Psoas muscle (tissue), 8 donors: ENCODE results near the gene CASP6. TPM values are rescaled to one million over a fixed set of nuclear protein-coding genes. Genes with fewer than 3 reads are reported as not detected.

ENCODE experiments used
- ATAC-seq, 4 donors: fragments of 200-7000 bp; cut with Tn5 transposase; one replicate each; pipeline ENCODE4 v1.9.1; 2020; ENCODE audit warnings: moderate library complexity in 3 of 4, mild to moderate bottlenecking in 2 of 4
- DNase-seq, 2 donors: peaks; one replicate each; pipeline ENCODE4 v3.0.0-alpha.2; 2020
- H3K27ac ChIP-seq: fragments of 200-600 bp; one replicate; pipeline ENCODE4 v1.8.0; 2022
- H3K27me3 ChIP-seq, 3 donors: fragments of 200-600 bp in 1 of 3; one replicate each; pipeline versions ENCODE4 v1.6.1 to v1.8.0; 2013 to 2022; ENCODE audit warnings: low read length in 2 of 3, mild to moderate bottlenecking in 2 of 3, moderate library complexity in 1 of 3; ENCODE audit not compliant: insufficient read depth in 3 of 3
- H3K36me3 ChIP-seq, 2 donors: fragments of 200-600 bp in 1 of 2; one replicate each; pipeline versions ENCODE4 v1.6.1 to v1.8.0; 2013 to 2022; ENCODE audit warnings: low read depth in 1 of 2, mild to moderate bottlenecking in 1 of 2, moderate library complexity in 1 of 2; ENCODE audit not compliant: insufficient read depth in 1 of 2
- H3K4me1 ChIP-seq: fragments of 200-600 bp; one replicate; pipeline ENCODE4 v1.8.0; 2022
- H3K4me3 ChIP-seq: fragments of 200-600 bp; one replicate; pipeline ENCODE4 v1.8.0; 2022; ENCODE audit warnings: mild to moderate bottlenecking
- H3K9me3 ChIP-seq: fragments of 200-600 bp; one replicate; pipeline ENCODE4 v1.8.0; 2022
- WGBS, 3 donors: extraction: QIAGEN DNeasy Blood & Tissue Kit; methylation state at CpG; one replicate each; pipeline versions ENCODE4 v1.1.6 to v1.1.7; 2013; 5-methylcytosine and 5-hydroxymethylcytosine counted together
- intact Hi-C, 2 donors: fragments of 100-400 bp; cut with DNase I; formaldehyde crosslinking; loops; one replicate each; pipeline versions ENCODE4 v1.11.0 to v1.14.2; 2022
- polyA plus RNA-seq, 3 donors: library from polyadenylated mRNA; stranded (reverse); fragments of 200-250 nt; gene quantifications; one replicate each; pipeline ENCODE4 v1.2.3, GENCODE V29; 2013
- total RNA-seq, 4 donors: library from RNA; stranded (reverse); fragmentation: NEBNext Ultra II Directional in 2 of 4; extraction: Animal tissue kit (Norgen Biotek cat#: 25700) in 2 of 4; gene quantifications; one replicate each; pipeline versions ENCODE4 v1.2.1 to v1.2.4, GENCODE V29; 2021 to 2023
- TF ChIP-seq, protein P1 (sequence below): fragments of 200-600 bp; IDR thresholded peaks from one replicate; pipeline ENCODE4 v1.8.0; 2022; ENCODE audit warnings: antibody characterized with exemption
- donor health status: healthy with polysubstance abuse.
- donor health status: DM: no; HTN: no; CAD: no; lungs with moderate emphysema.
- donor health status: Bipolar disorder and iron deficiency.
- donor health status: healthy.
- donor health status: DM: yes; HTN: yes; CAD: no.
- donor health status: DM: no; HTN: no; CAD: no.
- donor health status: DM: no; HTN: no; CAD: no.
- donor health status: DM: yes; HTN: yes; CAD: no.

Gene CASP6
- total and polyA plus RNA-seq, 7 donors: 2.7 to 8.9 (median 4.2) TPM

DNA sequence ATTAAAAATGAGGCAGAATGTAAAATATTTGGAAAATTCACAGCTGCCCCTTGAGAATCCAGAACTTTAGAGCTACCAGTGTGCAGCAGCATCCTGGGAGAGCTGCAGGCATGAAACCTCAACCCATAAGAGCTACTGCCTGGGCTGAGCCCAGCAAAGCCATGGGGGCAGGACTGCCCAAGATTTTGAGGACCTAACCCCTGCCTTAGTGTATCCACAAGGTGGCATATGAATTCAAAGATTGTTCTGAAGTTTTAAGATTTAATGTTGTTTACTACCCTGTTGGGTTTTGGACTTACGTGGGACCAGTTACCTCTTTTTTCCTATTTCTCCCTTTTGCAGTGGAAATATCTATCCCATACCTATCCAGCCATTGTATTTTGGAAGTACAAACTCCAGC is 26.4 kb downstream of the CASP6 start:
- H3K9me3 ChIP-seq: no peaks in the 10 kb centered on the region
- no peaks in the 10 kb centered on the region for H3K36me3 ChIP-seq
- H3K27me3 ChIP-seq: no peaks in the 10 kb centered on the region
- no peaks in the 10 kb centered on the region for H3K4me1 ChIP-seq
- 91 to 93% (median 91%) methylated on average over 1 of the region's 1 CpG for WGBS, 3 donors
- no peak overlapping the region for H3K4me3 ChIP-seq
- ATAC-seq (no peak), DNase-seq (no peak)
- intact Hi-C loops: no loop called here
- TF ChIP-seq, protein P1, sequence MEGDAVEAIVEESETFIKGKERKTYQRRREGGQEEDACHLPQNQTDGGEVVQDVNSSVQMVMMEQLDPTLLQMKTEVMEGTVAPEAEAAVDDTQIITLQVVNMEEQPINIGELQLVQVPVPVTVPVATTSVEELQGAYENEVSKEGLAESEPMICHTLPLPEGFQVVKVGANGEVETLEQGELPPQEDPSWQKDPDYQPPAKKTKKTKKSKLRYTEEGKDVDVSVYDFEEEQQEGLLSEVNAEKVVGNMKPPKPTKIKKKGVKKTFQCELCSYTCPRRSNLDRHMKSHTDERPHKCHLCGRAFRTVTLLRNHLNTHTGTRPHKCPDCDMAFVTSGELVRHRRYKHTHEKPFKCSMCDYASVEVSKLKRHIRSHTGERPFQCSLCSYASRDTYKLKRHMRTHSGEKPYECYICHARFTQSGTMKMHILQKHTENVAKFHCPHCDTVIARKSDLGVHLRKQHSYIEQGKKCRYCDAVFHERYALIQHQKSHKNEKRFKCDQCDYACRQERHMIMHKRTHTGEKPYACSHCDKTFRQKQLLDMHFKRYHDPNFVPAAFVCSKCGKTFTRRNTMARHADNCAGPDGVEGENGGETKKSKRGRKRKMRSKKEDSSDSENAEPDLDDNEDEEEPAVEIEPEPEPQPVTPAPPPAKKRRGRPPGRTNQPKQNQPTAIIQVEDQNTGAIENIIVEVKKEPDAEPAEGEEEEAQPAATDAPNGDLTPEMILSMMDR: no peak
- no peak overlapping the region for H3K27ac ChIP-seq

DNA sequence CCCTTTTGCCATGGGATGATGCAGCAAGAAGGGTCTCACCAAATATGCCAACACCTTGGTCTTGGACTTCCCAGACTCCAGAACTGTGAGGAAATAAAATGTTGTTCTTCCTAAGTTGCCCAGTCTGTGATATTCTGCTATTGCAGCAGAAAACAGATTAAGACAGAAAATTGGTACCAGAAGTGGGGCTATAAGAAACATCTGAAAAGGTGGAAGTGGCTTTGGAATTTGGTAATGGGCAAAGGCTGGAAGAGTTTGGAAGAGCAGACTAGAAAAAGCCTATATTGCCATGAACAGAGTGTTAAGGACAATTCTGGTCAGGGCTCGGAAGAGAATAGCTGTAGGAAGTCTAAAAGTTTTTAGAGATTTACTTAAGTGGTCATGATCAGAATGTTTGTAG is 27.4 kb downstream of the CASP6 start:
- Histone ChIP-seq H3K27me3 (no peaks in the 10 kb centered on the region), H3K4me1 (no peaks in the 10 kb centered on the region), H3K27ac (no peak overlapping the region), H3K9me3 (no peaks in the 10 kb centered on the region), H3K4me3 (no peak overlapping the region), H3K36me3 (no peaks in the 10 kb centered on the region)
- DNase-seq: no peak
- intact Hi-C loops: no loop called here
- ATAC-seq: no peak
- WGBS, 3 donors: 92 to 100% (median 94%) methylated on average over 1 of the region's 1 CpG
- TF ChIP-seq, protein P1: no peak

DNA sequence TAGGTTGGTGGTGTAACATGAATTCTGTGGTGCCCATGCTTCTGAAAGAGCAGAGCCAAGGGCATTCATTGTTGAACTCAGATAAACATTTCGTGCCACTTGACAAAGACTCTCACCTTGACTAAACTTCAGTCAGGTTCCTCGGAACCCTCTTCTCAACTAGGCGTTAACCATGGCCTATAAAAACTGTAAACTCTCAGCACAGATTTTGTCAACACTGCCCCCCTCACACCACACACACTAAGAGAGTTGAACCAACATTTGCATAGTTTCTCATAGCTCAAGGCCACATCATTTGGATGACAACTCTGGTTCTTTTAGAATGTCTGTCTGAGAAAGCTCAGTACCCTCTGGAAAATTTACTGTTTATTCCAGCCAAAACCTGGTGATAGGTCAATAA is 28.1 kb downstream of the CASP6 start:
- no peak for ATAC-seq
- Histone ChIP-seq H3K27ac (no peak overlapping the region), H3K4me1 (no peaks in the 10 kb centered on the region), H3K9me3 (no peaks in the 10 kb centered on the region), H3K4me3 (no peak overlapping the region), H3K27me3 (no peaks in the 10 kb centered on the region), H3K36me3 (no peaks in the 10 kb centered on the region)
- DNase-seq: no peak
- 90 to 98% (median 94%) methylated on average over 3 of the region's 3 CpGs for WGBS, 3 donors
- intact Hi-C loops: no loop called here
- TF ChIP-seq, protein P1: no peak

DNA sequence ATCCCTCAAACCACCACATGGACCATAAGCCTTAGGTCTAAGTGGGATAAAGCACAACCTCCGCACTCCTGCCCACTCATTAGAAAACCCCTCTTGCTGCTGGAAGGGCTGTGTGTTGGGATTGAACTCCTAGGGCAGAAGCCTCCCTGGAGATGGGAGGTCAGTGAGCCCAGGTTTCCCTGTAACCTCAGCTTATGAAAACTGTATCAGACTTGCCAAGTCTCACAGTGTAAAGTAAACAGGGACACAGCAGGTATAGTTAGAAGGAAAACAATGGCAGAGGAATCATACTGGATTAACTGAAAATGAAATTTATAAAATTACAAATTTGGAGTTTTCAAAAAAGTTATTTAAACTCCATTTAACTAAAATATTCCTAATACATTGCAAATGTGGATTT is 29.9 kb downstream of the CASP6 start:
- ATAC-seq (no peak), DNase-seq (no peak)
- TF ChIP-seq, protein P1: no peak
- Histone ChIP-seq H3K36me3 (no peaks in the 10 kb centered on the region), H3K4me3 (no peak overlapping the region), H3K27ac (no peak overlapping the region), H3K4me1 (no peaks in the 10 kb centered on the region), H3K9me3 (no peaks in the 10 kb centered on the region), H3K27me3 (no peaks in the 10 kb centered on the region)
- intact Hi-C loops: no loop called here
- 96 to 100% (median 100%) methylated on average over 1 of the region's 1 CpG for WGBS, 3 donors

DNA sequence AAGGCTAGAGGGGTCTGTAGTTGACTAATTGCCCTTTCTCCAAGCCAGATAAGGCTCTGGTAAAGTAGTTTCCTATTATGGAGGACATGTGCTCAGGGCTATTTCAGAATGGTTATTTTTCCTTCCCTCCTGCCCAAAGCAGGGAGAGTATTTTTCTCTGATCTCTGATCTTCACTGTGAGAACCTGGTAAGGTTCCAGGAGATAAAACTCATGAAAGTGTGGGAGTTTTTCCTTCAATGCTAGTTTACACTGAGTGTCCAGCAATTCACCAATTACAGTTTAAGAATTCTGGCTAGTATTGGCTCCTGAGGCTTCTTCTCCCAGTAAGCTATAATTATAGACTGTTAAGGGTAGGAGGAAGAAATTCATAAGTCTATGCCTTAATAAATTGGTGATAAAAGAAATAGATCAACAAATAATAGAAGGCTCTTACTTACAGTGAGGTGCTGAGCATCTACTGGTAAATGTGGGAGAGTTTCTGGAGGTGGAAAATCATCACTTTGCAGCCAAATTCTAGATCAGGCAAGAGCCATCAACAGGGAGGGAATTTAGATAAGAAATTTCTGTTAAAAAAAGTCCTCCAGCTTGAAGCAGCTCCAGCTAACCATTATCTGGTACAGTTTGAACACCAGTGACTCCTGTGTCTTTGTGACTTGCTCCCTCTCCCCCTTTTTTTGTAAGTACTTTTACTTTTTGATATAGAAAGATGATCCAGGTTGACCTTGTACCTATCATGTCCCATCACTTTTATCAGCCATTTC is 30.9 kb downstream of the CASP6 start:
- intact Hi-C loops: no loop called here

More for the DNA sequence above, 30.9 kb downstream of the CASP6 start:
- H3K36me3 ChIP-seq: no peaks in the 10 kb centered on the region
- no peaks in the 10 kb centered on the region for H3K9me3 ChIP-seq
- DNase-seq: no peak
- H3K4me1 ChIP-seq: no peaks in the 10 kb centered on the region
- TF ChIP-seq, protein P1: no peak
- no peaks in the 10 kb centered on the region for H3K27me3 ChIP-seq
- ATAC-seq: no peak
- no peak overlapping the region for H3K4me3 ChIP-seq
- no peak overlapping the region for H3K27ac ChIP-seq
